PC-9 (cell line): ENCODE measurements around the gene ARHGDIG. TPM values are rescaled to one million over a fixed set of nuclear protein-coding genes. Genes with fewer than 3 reads are reported as not detected.

Experiments
- BruUV-seq: library from RNA; stranded (reverse); fragments of 400-500 nt; replicated peaks from 2 replicates; lab custom pipeline; 2021; lab: Mats Ljungman, UMichigan
- CTCF ChIA-PET: fragments of 300-600 bp; sonication (Branson Sonifier 250); formaldehyde crosslinking; loops from one replicate; lab custom pipeline; 2022; ENCODE audit warnings: antibody characterized with exemption; lab: Charles Lee
- POLR2A ChIA-PET: fragments of 300-600 bp; sonication (Branson Sonifier 250); formaldehyde crosslinking; loops from one replicate; lab custom pipeline; 2022; ENCODE audit warnings: antibody characterized with exemption; ENCODE audit not compliant: unreplicated experiment; lab: Charles Lee
- DNase-seq, 2 experiments: peaks; one replicate each; pipeline versions ENCODE4 v3.0.0 to v3.0.0-alpha.2; 2015 to 2022; ENCODE audit warnings: mixed read lengths in 1 of 2
- H2AFZ ChIP-seq: fragments of 200-600 bp; sonication (generic); 2 replicates; pipeline ENCODE4 v1.8.1; 2017; ENCODE audit warnings: antibody characterized with exemption
- H3F3A ChIP-seq: fragments of 200-600 bp; sonication (generic); 2 replicates; pipeline ENCODE4 v1.8.1; 2017; ENCODE audit warnings: antibody characterized with exemption, mild to moderate bottlenecking, low read depth; ENCODE audit not compliant: insufficient read depth
- H3K27ac ChIP-seq: fragments of 200-600 bp; sonication (generic); 2 replicates; pipeline ENCODE4 v1.6.1; 2016; ENCODE audit warnings: mixed run types
- H3K27me3 ChIP-seq: fragments of 200-600 bp; sonication (generic); 2 replicates; pipeline ENCODE4 v1.6.1; 2016; ENCODE audit warnings: low read depth, mixed run types; ENCODE audit not compliant: insufficient read depth
- H3K36me3 ChIP-seq: fragments of 200-600 bp; sonication (generic); 2 replicates; pipeline ENCODE4 v1.6.1; 2016; ENCODE audit warnings: low read depth, mixed run types
- H3K4me1 ChIP-seq: fragments of 200-600 bp; sonication (generic); replicated peaks from 2 replicates; pipeline ENCODE4 v1.6.1; 2016; ENCODE audit warnings: mixed run types; ENCODE audit not compliant: insufficient read depth
- H3K4me2 ChIP-seq: fragments of 200-600 bp; sonication (generic); 2 replicates; pipeline ENCODE4 v1.6.1; 2017; ENCODE audit warnings: mixed run types
- H3K4me3 ChIP-seq: fragments of 200-600 bp; sonication (generic); 2 replicates; pipeline ENCODE4 v1.6.1; 2016; ENCODE audit warnings: mixed run types
- H3K79me2 ChIP-seq: fragments of 200-600 bp; sonication (generic); 2 replicates; pipeline ENCODE4 v1.6.1; 2017; ENCODE audit warnings: low read depth, mixed run types
- H3K9me2 ChIP-seq: fragments of 200-600 bp; sonication (generic); 2 replicates; pipeline ENCODE4 v1.8.1; 2017; ENCODE audit warnings: mild to moderate bottlenecking; ENCODE audit not compliant: insufficient read depth
- H3K9me3 ChIP-seq: fragments of 200-600 bp; sonication (generic); 2 replicates; pipeline ENCODE4 v1.8.1; 2016; ENCODE audit warnings: low read depth; ENCODE audit not compliant: insufficient read depth
- H4K20me1 ChIP-seq: fragments of 200-600 bp; sonication (generic); 2 replicates; pipeline ENCODE4 v1.8.1; 2017; ENCODE audit not compliant: insufficient read depth
- CTCF ChIP-seq: fragments of 200-600 bp; sonication (generic); conservative IDR thresholded peaks from 2 replicates; pipeline ENCODE4 v1.6.1; 2017; ENCODE audit warnings: mixed run types, antibody characterized with exemption, mild to moderate bottlenecking, moderate library complexity
- EZH2 ChIP-seq: fragments of 200-600 bp; sonication (generic); IDR thresholded peaks from 2 replicates; pipeline ENCODE4 v1.8.0; 2017; ENCODE audit warnings: antibody characterized with exemption, low read depth
- intact Hi-C: fragments of 100-400 bp; cut with micrococcal nuclease; formaldehyde crosslinking; loops from one replicate; pipeline ENCODE4 v1.10.0; 2022; ENCODE audit not compliant: unreplicated experiment
- total RNA-seq: library from RNA; stranded (reverse); gene quantifications from 2 replicates; pipeline ENCODE4 v1.2.3, GENCODE V29; 2021

ARHGDIG gene
- total RNA-seq, 1 experiment from 2014 or later = not detected

GRCh38 chr16:262121-262745 lies 18.2 kb upstream of the ARHGDIG start:
- H4K20me1 ChIP-seq = no peaks in the 10 kb centered on the region
- ChIA-PET POLR2A (no interaction called here), CTCF (no interaction called here)
- no peaks in the 10 kb centered on the region for H3K4me1 ChIP-seq
- H3K9me3 ChIP-seq = no peaks in the 10 kb centered on the region
- no peaks in the 10 kb centered on the region for H3K27me3 ChIP-seq
- no peaks in the 10 kb centered on the region for H3K79me2 ChIP-seq
- H3K4me2 ChIP-seq = no peak overlapping the region
- no TSS peak for BruUV-seq
- DNase-seq = no peak
- H3K36me3 ChIP-seq = no peaks in the 10 kb centered on the region
- intact Hi-C loops = no loop called here
- H2AFZ ChIP-seq = no peak overlapping the region
- no peak overlapping the region for H3K27ac ChIP-seq
- no peak for TF ChIP-seq EZH2
- TF ChIP-seq CTCF = no peak
- H3K9me2 ChIP-seq = no peaks in the 10 kb centered on the region
- no peaks in the 10 kb centered on the region for H3F3A ChIP-seq
- H3K4me3 ChIP-seq = no peak overlapping the region

DNA sequence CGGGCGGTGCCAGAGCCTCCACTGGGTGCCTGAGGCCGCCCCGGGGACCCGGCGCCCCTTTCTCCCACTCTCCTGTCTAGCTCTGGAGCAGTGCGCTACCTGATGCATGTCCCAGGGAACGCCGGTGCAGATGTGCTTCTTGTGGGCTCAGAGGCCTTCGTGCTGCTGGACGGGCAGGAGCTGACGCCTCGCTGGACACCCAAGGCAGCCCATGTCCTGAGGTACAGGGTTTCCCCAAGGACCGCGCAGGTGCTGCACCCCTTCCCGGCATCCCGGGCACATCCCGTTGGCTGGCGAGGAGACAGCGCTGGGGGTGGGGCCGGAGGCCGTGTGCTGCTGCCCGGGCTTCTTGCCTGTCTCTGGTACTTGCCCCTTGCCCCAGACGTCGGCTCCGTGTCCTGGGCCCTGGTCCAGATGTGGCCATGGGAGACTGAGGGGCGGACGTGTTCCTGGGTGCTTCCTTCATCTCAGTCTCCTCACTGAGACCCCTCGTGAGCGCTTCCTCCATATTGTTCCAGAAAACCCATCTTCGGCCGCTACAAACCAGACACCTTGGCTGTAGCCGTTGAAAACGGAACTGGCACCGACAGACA lies 17.1 kb upstream of the ARHGDIG start:
- Histone ChIP-seq H3K36me3 (no peaks in the 10 kb centered on the region), H3K9me2 (no peaks in the 10 kb centered on the region), H3K4me1 (no peaks in the 10 kb centered on the region), H3K4me2 (no peak overlapping the region), H3F3A (no peaks in the 10 kb centered on the region), H2AFZ (no peak overlapping the region), H3K9me3 (no peaks in the 10 kb centered on the region), H3K79me2 (no peaks in the 10 kb centered on the region), H3K27ac (no peak overlapping the region), H3K27me3 (no peaks in the 10 kb centered on the region), H3K4me3 (no peak overlapping the region), H4K20me1 (no peaks in the 10 kb centered on the region)
- TF ChIP-seq CTCF (no peak), EZH2 (no peak)
- intact Hi-C loops = no loop called here
- CTCF ChIA-PET = no interaction called here
- BruUV-seq = no TSS peak
- DNase-seq = no peak
- POLR2A ChIA-PET = no interaction called here

- no peaks in the 10 kb centered on the region for H3K9me2 ChIP-seq
- H3K27ac ChIP-seq = no peak overlapping the region
- no peaks in the 10 kb centered on the region for H4K20me1 ChIP-seq
- POLR2A ChIA-PET = no interaction called here
- H3F3A ChIP-seq = no peaks in the 10 kb centered on the region
- intact Hi-C loops = no loop called here
- BruUV-seq = no TSS peak
- CTCF ChIA-PET = no interaction called here
- H3K27me3 ChIP-seq = no peaks in the 10 kb centered on the region
- no peak overlapping the region for H3K4me2 ChIP-seq
- H2AFZ ChIP-seq = no peak overlapping the region
- TF ChIP-seq CTCF (no peak), EZH2 (no peak)
- H3K4me1 ChIP-seq = no peaks in the 10 kb centered on the region
- H3K9me3 ChIP-seq = no peaks in the 10 kb centered on the region
- no peak for DNase-seq
- no peaks in the 10 kb centered on the region for H3K36me3 ChIP-seq
- no peak overlapping the region for H3K4me3 ChIP-seq
- H3K79me2 ChIP-seq = no peaks in the 10 kb centered on the region
Measured at GRCh38 chr16:263944-264343, 16.4 kb upstream of the ARHGDIG start.
